Keratinocyte (primary cell): ENCODE measurements around the gene EVC.

Source experiments
- CTCF ChIP-seq, 3 experiments: IDR thresholded peaks in 1 of 3; conservative IDR thresholded peaks in 1 of 3; optimal IDR thresholded peaks in 1 of 3; 2 replicates in 2 of 3; 3 replicates in 1 of 3; pipeline versions ENCODE3 to v1.5.1; 2011; ENCODE audit warnings: low read length in 3 of 3, mild to moderate bottlenecking in 3 of 3, moderate library complexity in 2 of 3, control low read depth in 1 of 3, inconsistent platforms in 1 of 3; ENCODE audit not compliant: insufficient read depth in 2 of 3; ENCODE audit errors: extremely low read depth in 1 of 3
- EZH2 ChIP-seq: IDR thresholded peaks from one replicate; pipeline ENCODE4 v1.6.1; 2012; ENCODE audit warnings: inconsistent platforms, mild to moderate bottlenecking, low read length, moderate library complexity

GRCh38 chr4:5712517-5712916, 1.5 kb downstream of the EVC start:
- TF ChIP-seq CTCF (optimal IDR thresholded peaks at IDR 0.05 in 1 of 3, IDR thresholded peaks at IDR 0.05 in 1 of 3, conservative IDR thresholded peaks at IDR 0.05 in 1 of 3; ENCODE audit: extremely low read depth in 1 of 3, insufficient read depth in 2 of 3, low read length in 3 of 3) (no peak), EZH2 (no peak)
